Hepatocyte (in vitro differentiated cells): Measurements from ENCODE around the gene ALG9. TPM values are rescaled to one million over a fixed set of nuclear protein-coding genes. Genes with fewer than 3 reads are reported as not detected.

Experiments used
- DNase-seq: peaks from one replicate; pipeline ENCODE4 v3.0.0-alpha.2; 2016; ENCODE audit warnings: low spot score
- H2AFZ ChIP-seq: fragments of 200-600 bp; sonication (generic); 2 replicates; pipeline ENCODE4 v1.6.0; 2016; ENCODE audit warnings: antibody characterized with exemption, mild to moderate bottlenecking
- H3K27ac ChIP-seq: fragments of 200-600 bp; sonication (generic); 2 replicates; pipeline ENCODE4 v1.5.1; 2016; ENCODE audit warnings: mild to moderate bottlenecking
- H3K27me3 ChIP-seq: fragments of 200-600 bp; sonication (generic); 2 replicates; pipeline ENCODE4 v1.6.1; 2016
- H3K36me3 ChIP-seq: fragments of 200-600 bp; sonication (generic); replicated peaks from 2 replicates; pipeline ENCODE4 v1.5.1; 2016; ENCODE audit warnings: low read depth; ENCODE audit not compliant: insufficient read depth
- H3K4me1 ChIP-seq: fragments of 200-600 bp; sonication (generic); 2 replicates; pipeline ENCODE4 v1.5.1; 2016; ENCODE audit warnings: mild to moderate bottlenecking, moderate library complexity; ENCODE audit not compliant: insufficient read depth
- H3K4me2 ChIP-seq: fragments of 200-600 bp; sonication (generic); 2 replicates; pipeline ENCODE4 v1.6.0; 2016
- H3K4me3 ChIP-seq: fragments of 200-600 bp; sonication (generic); 2 replicates; pipeline ENCODE4 v1.5.1; 2016; ENCODE audit warnings: mild to moderate bottlenecking
- H3K79me2 ChIP-seq: fragments of 200-600 bp; sonication (generic); 2 replicates; pipeline ENCODE4 v1.6.0; 2017; ENCODE audit warnings: mild to moderate bottlenecking
- H3K9me2 ChIP-seq: fragments of 200-600 bp; sonication (generic); replicated peaks from 2 replicates; pipeline ENCODE4 v1.6.0; 2017; ENCODE audit warnings: mild to moderate bottlenecking; ENCODE audit not compliant: insufficient read depth
- H3K9me3 ChIP-seq: fragments of 200-600 bp; sonication (generic); 2 replicates; pipeline ENCODE4 v1.5.1; 2016; ENCODE audit warnings: low read depth, mild to moderate bottlenecking
- H4K20me1 ChIP-seq: fragments of 200-600 bp; sonication (generic); 2 replicates; pipeline ENCODE4 v1.6.0; 2016; ENCODE audit warnings: mild to moderate bottlenecking; ENCODE audit not compliant: insufficient read depth, poor library complexity, severe bottlenecking
- EZH2 ChIP-seq: fragments of 200-600 bp; sonication (generic); IDR thresholded peaks from 2 replicates; pipeline ENCODE4 v1.6.1; 2016; ENCODE audit warnings: antibody characterized with exemption, mild to moderate bottlenecking, borderline replicate concordance
- EZH2phosphoT487 ChIP-seq: fragments of 200-600 bp; sonication (generic); IDR thresholded peaks from one replicate; pipeline ENCODE4 v1.6.1; 2018; ENCODE audit warnings: antibody characterized with exemption, mild to moderate bottlenecking, low read depth, moderate library complexity; ENCODE audit not compliant: unreplicated experiment, severe bottlenecking
- WGBS: methylation state at CpG from one replicate; pipeline ENCODE4 v1.1.6; 2016; ENCODE audit warnings: low lambda C conversion rate; ENCODE audit errors: missing lambda C conversion rate; 5-methylcytosine and 5-hydroxymethylcytosine counted together
- polyA plus RNA-seq: library from polyadenylated mRNA; unstranded; fragments of >200 nt; fragmentation: Nextera tagmentation; extraction: Ambion mirVana; gene quantifications from 2 replicates; pipeline ENCODE4 v1.2.1, GENCODE V29; 2016
- total RNA-seq: library from RNA; depleted of rRNA; stranded (reverse); fragments of >200 nt; gene quantifications from 2 replicates; pipeline ENCODE4 v1.2.3, GENCODE V29; 2014
- TF ChIP-seq, protein P1 (sequence below): fragments of 200-600 bp; sonication (generic); IDR thresholded peaks from 2 replicates; pipeline ENCODE4 v1.5.1; 2016; ENCODE audit warnings: antibody characterized with exemption, mild to moderate bottlenecking; ENCODE audit not compliant: poor library complexity

ALG9 gene, protein sequence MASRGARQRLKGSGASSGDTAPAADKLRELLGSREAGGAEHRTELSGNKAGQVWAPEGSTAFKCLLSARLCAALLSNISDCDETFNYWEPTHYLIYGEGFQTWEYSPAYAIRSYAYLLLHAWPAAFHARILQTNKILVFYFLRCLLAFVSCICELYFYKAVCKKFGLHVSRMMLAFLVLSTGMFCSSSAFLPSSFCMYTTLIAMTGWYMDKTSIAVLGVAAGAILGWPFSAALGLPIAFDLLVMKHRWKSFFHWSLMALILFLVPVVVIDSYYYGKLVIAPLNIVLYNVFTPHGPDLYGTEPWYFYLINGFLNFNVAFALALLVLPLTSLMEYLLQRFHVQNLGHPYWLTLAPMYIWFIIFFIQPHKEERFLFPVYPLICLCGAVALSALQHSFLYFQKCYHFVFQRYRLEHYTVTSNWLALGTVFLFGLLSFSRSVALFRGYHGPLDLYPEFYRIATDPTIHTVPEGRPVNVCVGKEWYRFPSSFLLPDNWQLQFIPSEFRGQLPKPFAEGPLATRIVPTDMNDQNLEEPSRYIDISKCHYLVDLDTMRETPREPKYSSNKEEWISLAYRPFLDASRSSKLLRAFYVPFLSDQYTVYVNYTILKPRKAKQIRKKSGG
- 42.0 and 52.4 TPM in 2 replicates for total RNA-seq
- polyA plus RNA-seq, result 22.6 and 38.7 TPM in 2 replicates

DNA sequence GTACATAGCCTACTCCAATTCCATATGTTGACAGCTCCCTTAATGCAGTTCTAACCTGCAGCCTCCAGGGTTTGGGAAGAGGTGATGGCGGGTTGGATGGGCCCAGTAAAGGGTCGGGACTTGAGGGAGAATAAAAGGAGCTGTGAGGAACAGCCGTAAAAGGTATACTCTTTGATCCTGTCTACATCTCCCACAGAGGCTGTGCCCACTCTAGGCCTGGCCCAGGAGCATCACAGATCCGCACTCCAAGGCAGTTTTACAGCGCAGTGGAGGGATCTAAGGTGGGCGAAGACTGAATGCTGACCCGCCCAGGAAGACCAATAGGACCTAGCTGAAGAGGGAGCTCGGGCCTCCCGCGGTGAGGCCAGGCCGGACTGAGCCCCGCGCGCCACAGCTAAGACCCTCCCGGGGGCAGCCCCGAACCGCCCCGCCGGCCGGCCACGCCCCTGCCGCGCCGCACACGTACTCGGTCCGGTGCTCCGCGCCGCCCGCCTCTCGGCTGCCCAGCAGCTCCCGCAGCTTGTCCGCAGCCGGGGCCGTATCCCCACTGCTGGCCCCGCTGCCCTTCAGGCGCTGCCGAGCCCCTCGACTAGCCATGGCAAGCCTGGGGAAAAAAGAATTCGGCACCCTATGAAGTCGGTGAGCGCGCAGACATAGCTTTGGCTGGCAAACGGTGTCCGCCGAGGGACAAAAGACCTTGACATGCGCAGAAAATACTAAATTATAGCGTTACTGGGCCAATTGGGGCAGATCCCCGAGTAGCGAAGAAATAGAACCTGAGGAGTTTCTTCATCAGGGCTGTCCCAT is at the start of gene ALG9:
TSS of gene ALG9 (minus strand) at position 696 of the 807 bp plus-strand sequence. CDS start at position 597, 99 bp downstream.
- 1% methylated on average over 45 of the region's 51 CpGs for WGBS
- TF ChIP-seq, protein P1, sequence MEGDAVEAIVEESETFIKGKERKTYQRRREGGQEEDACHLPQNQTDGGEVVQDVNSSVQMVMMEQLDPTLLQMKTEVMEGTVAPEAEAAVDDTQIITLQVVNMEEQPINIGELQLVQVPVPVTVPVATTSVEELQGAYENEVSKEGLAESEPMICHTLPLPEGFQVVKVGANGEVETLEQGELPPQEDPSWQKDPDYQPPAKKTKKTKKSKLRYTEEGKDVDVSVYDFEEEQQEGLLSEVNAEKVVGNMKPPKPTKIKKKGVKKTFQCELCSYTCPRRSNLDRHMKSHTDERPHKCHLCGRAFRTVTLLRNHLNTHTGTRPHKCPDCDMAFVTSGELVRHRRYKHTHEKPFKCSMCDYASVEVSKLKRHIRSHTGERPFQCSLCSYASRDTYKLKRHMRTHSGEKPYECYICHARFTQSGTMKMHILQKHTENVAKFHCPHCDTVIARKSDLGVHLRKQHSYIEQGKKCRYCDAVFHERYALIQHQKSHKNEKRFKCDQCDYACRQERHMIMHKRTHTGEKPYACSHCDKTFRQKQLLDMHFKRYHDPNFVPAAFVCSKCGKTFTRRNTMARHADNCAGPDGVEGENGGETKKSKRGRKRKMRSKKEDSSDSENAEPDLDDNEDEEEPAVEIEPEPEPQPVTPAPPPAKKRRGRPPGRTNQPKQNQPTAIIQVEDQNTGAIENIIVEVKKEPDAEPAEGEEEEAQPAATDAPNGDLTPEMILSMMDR, result peak; percentile 22
- no peak for TF ChIP-seq EZH2
- TF ChIP-seq EZH2phosphoT487, result no peak

DNA sequence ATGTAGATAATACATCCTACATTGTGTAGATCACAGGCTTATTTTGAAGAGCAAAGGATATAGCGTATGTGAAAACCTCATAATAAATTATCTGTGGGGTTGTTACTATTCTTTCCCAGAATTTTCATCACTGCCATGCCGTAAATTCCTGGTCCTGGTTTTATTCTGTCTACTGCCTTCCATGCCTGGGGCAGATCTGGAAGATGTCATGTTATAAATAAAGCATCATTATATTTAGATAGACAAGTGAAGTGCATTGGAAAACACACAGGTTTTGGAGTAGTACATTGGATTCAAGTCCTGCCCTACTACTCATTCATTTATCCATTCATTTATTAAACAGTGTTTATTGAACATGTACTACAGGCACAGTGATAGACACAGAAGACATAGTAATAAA is 49.5 kb upstream of the ALG9 start:
- H3K4me2 ChIP-seq, result no peak overlapping the region
- no peak overlapping the region for H3K4me3 ChIP-seq
- no peaks in the 10 kb centered on the region for H3K27me3 ChIP-seq
- H3K4me1 ChIP-seq, result peaks cover 43% of the 10 kb centered on the region
- WGBS, result 63% methylated on average over 2 of the region's 2 CpGs
- no peak for DNase-seq
- no peaks in the 10 kb centered on the region for H3K9me2 ChIP-seq
- no peaks in the 10 kb centered on the region for H3K9me3 ChIP-seq
- TF ChIP-seq, protein P1, result no peak
- TF ChIP-seq EZH2, result no peak
- TF ChIP-seq EZH2phosphoT487, result no peak
- H4K20me1 ChIP-seq, result no peaks in the 10 kb centered on the region
- no peak overlapping the region for H2AFZ ChIP-seq
- peaks cover 20% of the 10 kb centered on the region for H3K79me2 ChIP-seq
- no peaks in the 10 kb centered on the region for H3K36me3 ChIP-seq
- no peak overlapping the region for H3K27ac ChIP-seq

More for the DNA sequence above, at the start of gene ALG9:
- Histone ChIP-seq H3K4me1 (peaks cover 11% of the 10 kb centered on the region), H3K9me2 (no peaks in the 10 kb centered on the region), H3K36me3 (no peaks in the 10 kb centered on the region), H2AFZ (peak within 1 kb of the TSS; percentile 96), H3K9me3 (no peaks in the 10 kb centered on the region), H3K79me2 (peaks cover 13% of the 10 kb centered on the region), H3K27me3 (no peaks in the 10 kb centered on the region), H3K4me3 (peak within 1 kb of the TSS; percentile 98), H3K4me2 (peak within 1 kb of the TSS; percentile 86), H3K27ac (peak within 1 kb of the TSS; percentile 97), H4K20me1 (no peaks in the 10 kb centered on the region)
- peak; percentile 84 for DNase-seq

DNA sequence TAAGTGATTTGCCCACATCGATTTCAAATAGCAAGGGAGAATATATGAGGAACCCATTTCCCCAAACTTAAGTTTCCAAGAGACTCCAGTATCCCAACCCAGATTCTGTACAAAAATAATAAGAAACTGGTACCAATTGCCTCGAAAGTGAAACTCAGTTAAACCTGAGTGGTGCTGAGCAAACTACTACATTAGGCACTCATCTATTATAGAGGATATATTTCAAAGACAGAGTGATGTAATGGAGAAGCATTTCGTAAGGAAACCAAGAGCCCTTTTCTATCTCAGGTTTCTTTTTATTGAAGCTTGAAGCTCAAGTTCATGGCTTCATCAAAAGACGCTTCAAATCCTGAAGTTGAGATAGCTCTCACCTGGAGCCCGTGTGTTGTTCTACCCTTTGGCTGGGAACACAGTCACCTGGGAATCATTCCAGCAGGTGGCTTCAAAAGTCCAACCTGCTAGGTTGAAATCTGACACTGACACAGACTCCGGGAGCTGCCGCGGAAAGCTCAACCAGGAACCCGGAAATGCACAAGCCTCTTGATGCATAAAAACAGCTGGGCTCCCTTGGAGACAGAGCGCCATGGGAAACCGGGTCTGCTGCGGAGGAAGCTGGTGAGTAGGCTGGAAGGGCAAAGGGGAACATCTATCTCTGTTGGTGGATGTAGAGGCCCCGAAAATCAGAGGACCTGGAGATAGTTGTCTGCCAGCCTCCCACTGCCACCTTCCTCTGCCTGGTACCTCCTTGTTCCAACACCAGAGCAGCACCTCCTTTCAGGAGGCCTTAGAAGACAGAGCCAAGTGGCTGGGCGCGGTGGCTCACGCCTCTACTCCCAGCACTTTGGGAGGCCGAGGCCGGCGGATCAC is 47.2 kb upstream of the ALG9 start, which contains the start of gene C11orf52:
TSS of gene C11orf52 (plus strand) at position 524 of the 867 bp plus-strand sequence. CDS start at position 584, 60 bp downstream.
- no peaks in the 10 kb centered on the region for H3K36me3 ChIP-seq
- TF ChIP-seq EZH2 (no peak), EZH2phosphoT487 (no peak)
- no peaks in the 10 kb centered on the region for H3K9me2 ChIP-seq
- 45% methylated on average over 19 of the region's 19 CpGs for WGBS
- no peaks in the 10 kb centered on the region for H3K27me3 ChIP-seq
- H2AFZ ChIP-seq, result peak within 1 kb of the TSS; percentile 87
- H3K79me2 ChIP-seq, result peaks cover 20% of the 10 kb centered on the region
- peaks cover 28% of the 10 kb centered on the region for H3K4me1 ChIP-seq
- peak; percentile 90 for DNase-seq
- H4K20me1 ChIP-seq, result no peaks in the 10 kb centered on the region
- no peak within 1 kb of the TSS for H3K4me3 ChIP-seq
- peak within 1 kb of the TSS; percentile 95 for H3K27ac ChIP-seq
- H3K9me3 ChIP-seq, result no peaks in the 10 kb centered on the region
- H3K4me2 ChIP-seq, result peak within 1 kb of the TSS; percentile 80
